Endothelial cell of umbilical vein (primary cell): ENCODE measurements around the gene AGL. TPM values are rescaled to one million over a fixed set of nuclear protein-coding genes. Genes with fewer than 3 reads are reported as not detected.

Experiments used
- BruUV-seq: library from RNA; stranded (reverse); fragments of 400-500 nt; replicated peaks from 2 replicates; lab custom pipeline; 2021; lab: Mats Ljungman, UMichigan
- CTCF ChIA-PET: fragments of 300-600, 350-600 bp; sonication (Branson Sonifier 250); formaldehyde crosslinking; loops from one replicate; lab custom pipeline; 2021; ENCODE audit warnings: antibody characterized with exemption, inconsistent platforms; lab: Charles Lee
- POLR2A ChIA-PET: fragments of 300-600, 350-600 bp; sonication (Branson Sonifier 250); formaldehyde crosslinking; loops from one replicate; lab custom pipeline; 2021; ENCODE audit warnings: antibody characterized with exemption, inconsistent platforms; lab: Charles Lee
- DNase-seq: peaks from one replicate; pipeline ENCODE4 v3.0.0-alpha.2; 2011; ENCODE audit warnings: low read depth, low spot score
- FAIRE-seq: peaks from 2 replicates; lab custom pipeline; 2011; peaks lifted over from hg19 to GRCh38; lab: Jason Lieb, UNC
- H2AFZ ChIP-seq: 2 replicates; pipeline ENCODE4 v1.6.0; 2012; ENCODE audit warnings: low read depth, low read length, control low read depth, inconsistent platforms
- H3K27ac ChIP-seq: 2 replicates; pipeline ENCODE4 v1.5.1; 2011; ENCODE audit warnings: low read depth, mild to moderate bottlenecking, control low read depth, low read length, moderate library complexity; ENCODE audit not compliant: insufficient read depth
- H3K27me3 ChIP-seq, 2 experiments: 2 replicates each; pipeline versions ENCODE4 v1.6.0 to v1.6.1; 2011; ENCODE audit warnings: low read length in 2 of 2, mixed read lengths in 1 of 2; ENCODE audit not compliant: control insufficient read depth in 2 of 2, insufficient read depth in 2 of 2
- H3K36me3 ChIP-seq, 2 experiments: 2 replicates in 1 of 2; 3 replicates in 1 of 2; pipeline ENCODE4 v1.5.1; 2011; ENCODE audit warnings: low read length in 2 of 2, mild to moderate bottlenecking in 1 of 2, moderate library complexity in 1 of 2; ENCODE audit not compliant: control insufficient read depth in 2 of 2, insufficient read depth in 2 of 2; ENCODE audit errors: extremely low read depth in 1 of 2
- H3K4me1 ChIP-seq: 3 replicates; pipeline ENCODE4 v1.5.1; 2011; ENCODE audit warnings: mild to moderate bottlenecking, low read length; ENCODE audit not compliant: control insufficient read depth, insufficient read depth; ENCODE audit errors: extremely low read depth
- H3K4me2 ChIP-seq: 2 replicates; pipeline ENCODE4 v1.6.1; 2011; ENCODE audit warnings: low read length, control low read depth, mixed read lengths; ENCODE audit not compliant: insufficient read depth
- H3K4me3 ChIP-seq, 3 experiments: fragments of 200-600 bp in 1 of 3; sonication (generic), shearing (Covaris generic) in 1 of 3; replicated peaks in 1 of 3; 2 replicates each; pipeline ENCODE4 v1.5.1; 2011 to 2016; ENCODE audit warnings: control low read depth in 3 of 3, low read length in 3 of 3, mild to moderate bottlenecking in 2 of 3, inconsistent platforms in 1 of 3, low read depth in 1 of 3, moderate library complexity in 1 of 3; ENCODE audit not compliant: insufficient read depth in 1 of 3
- H3K79me2 ChIP-seq: 2 replicates; pipeline ENCODE4 v1.6.0; 2012; ENCODE audit warnings: low read length, inconsistent platforms; ENCODE audit not compliant: control insufficient read depth, insufficient read depth
- H3K9ac ChIP-seq: replicated peaks from 2 replicates; pipeline ENCODE3; 2011; ENCODE audit warnings: low read length, control low read depth; ENCODE audit not compliant: insufficient read depth; ENCODE audit errors: extremely low read depth
- H3K9me1 ChIP-seq: replicated peaks from 3 replicates; pipeline ENCODE4 v1.6.0; 2011; ENCODE audit warnings: mild to moderate bottlenecking, low read length; ENCODE audit not compliant: control insufficient read depth, insufficient read depth; ENCODE audit errors: extremely low read depth
- H3K9me3 ChIP-seq: replicated peaks from 2 replicates; pipeline ENCODE4 v1.5.1; 2012; ENCODE audit warnings: low read length, inconsistent platforms; ENCODE audit not compliant: control insufficient read depth, insufficient read depth
- H4K20me1 ChIP-seq: replicated peaks from 2 replicates; pipeline ENCODE3; 2011; ENCODE audit warnings: mild to moderate bottlenecking, low read length; ENCODE audit not compliant: control insufficient read depth, insufficient read depth; ENCODE audit errors: extremely low read depth
- EZH2 ChIP-seq: IDR thresholded peaks from 2 replicates; pipeline ENCODE4 v1.6.1; 2012; ENCODE audit warnings: borderline replicate concordance, low read depth, mild to moderate bottlenecking, moderate library complexity, low read length, inconsistent platforms; ENCODE audit not compliant: severe bottlenecking
- FOS ChIP-seq: IDR thresholded peaks from 2 replicates; pipeline ENCODE4 v1.6.1; 2011; ENCODE audit warnings: mild to moderate bottlenecking, low read length, moderate library complexity, borderline replicate concordance; ENCODE audit not compliant: insufficient read depth
- GATA2 ChIP-seq: IDR thresholded peaks from 2 replicates; pipeline ENCODE4 v1.7.0; 2011; ENCODE audit warnings: low read depth, mild to moderate bottlenecking, moderate library complexity, mixed read lengths, low read length; ENCODE audit not compliant: insufficient read length, insufficient read depth
- JUN ChIP-seq: IDR thresholded peaks from 2 replicates; pipeline ENCODE4 v1.6.1; 2011; ENCODE audit warnings: borderline replicate concordance, low read depth; ENCODE audit not compliant: insufficient read length, insufficient read depth
- MYC ChIP-seq: IDR thresholded peaks from one replicate; pipeline ENCODE4 v1.6.1; 2011; ENCODE audit warnings: mild to moderate bottlenecking, low read depth, low read length
- POLR2A ChIP-seq: IDR thresholded peaks from 2 replicates; pipeline ENCODE4 v1.6.1; 2012; ENCODE audit warnings: low read depth, mild to moderate bottlenecking, control low read depth, low read length
- POLR2AphosphoS5 ChIP-seq: IDR thresholded peaks from 2 replicates; pipeline ENCODE4 v1.6.1; 2012; ENCODE audit warnings: low read depth, mild to moderate bottlenecking, control low read depth, low read length, moderate library complexity; ENCODE audit not compliant: insufficient read depth
- dilution Hi-C: fragments of 300-500 bp; cut with MboI; formaldehyde crosslinking; loops from one replicate; pipeline ENCODE4 v1.15.0; 2019; ENCODE audit warnings: low sequenced_read_pairs; ENCODE audit not compliant: extremely low pct_ligation_motif_present
- intact Hi-C: fragments of 100-400 bp; cut with micrococcal nuclease; formaldehyde crosslinking; loops from one replicate; pipeline ENCODE4 v1.10.0; 2022
- polyA plus RNA-seq, 4 experiments: library from polyadenylated mRNA; depleted of rRNA in 3 of 4; stranded (reverse) in 3 of 4; unstranded in 1 of 4; fragments of >200 nt; gene quantifications; 2 replicates each; pipeline versions ENCODE4 v1.2.1 to v1.2.3, GENCODE V29; 2011 to 2012; ENCODE audit warnings: missing spikeins in 1 of 4
- total RNA-seq: library from RNA; stranded (reverse); gene quantifications from 2 replicates; pipeline ENCODE4 v1.2.3, GENCODE V29; 2021
- TF ChIP-seq, protein P1 (sequence below): IDR thresholded peaks from 2 replicates; pipeline ENCODE4 v1.6.1; 2011; ENCODE audit not compliant: insufficient read depth, insufficient read length
- TF ChIP-seq, protein P2 (sequence below), 2 donors: IDR thresholded peaks; 1 replicate in 1 of 2; 2 replicates in 1 of 2; pipeline ENCODE4 v1.5.1; 2011; ENCODE audit warnings: low read length in 2 of 2, mild to moderate bottlenecking in 2 of 2, moderate library complexity in 2 of 2, control low read depth in 1 of 2, inconsistent platforms in 1 of 2, low read depth in 1 of 2; ENCODE audit not compliant: insufficient read depth in 1 of 2; ENCODE audit errors: extremely low read depth in 1 of 2

AGL gene
- total and polyA plus RNA-seq, 2 donors (not counting 3 experiments of a cell fraction or from before 2014, with no cell fraction given): 1.5 to 10.7 TPM

DNA sequence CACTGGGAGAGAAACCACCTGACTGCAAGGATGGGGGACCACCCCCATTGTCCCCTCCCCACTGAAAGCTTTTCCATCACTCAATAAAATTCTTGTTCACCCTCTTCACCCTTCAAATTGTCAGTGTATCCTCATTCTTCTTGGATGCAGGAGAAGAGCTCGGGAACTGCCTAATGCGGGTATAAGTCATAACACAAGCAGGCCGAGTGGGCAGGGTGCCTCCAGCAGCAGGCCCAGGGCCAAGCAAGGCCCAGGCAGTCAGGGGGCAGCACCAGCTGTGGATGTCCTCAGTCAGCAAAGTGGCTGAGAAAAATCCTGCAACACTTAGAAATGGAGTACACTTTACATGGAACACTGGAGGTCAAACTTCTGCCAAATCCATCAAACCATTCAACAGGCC lies 85.9 kb downstream of the AGL start:
- Histone ChIP-seq H4K20me1 (no peaks in the 10 kb centered on the region), H3K9me1 (no peaks in the 10 kb centered on the region), H3K4me3 (no peak overlapping the region), H3K27me3 (no peaks in the 10 kb centered on the region), H3K9ac (no peak overlapping the region), H3K4me1 (no peaks in the 10 kb centered on the region), H3K36me3 (no peaks in the 10 kb centered on the region), H3K4me2 (no peak overlapping the region), H3K27ac (no peak overlapping the region), H2AFZ (no peak overlapping the region), H3K9me3 (no peaks in the 10 kb centered on the region), H3K79me2 (no peaks in the 10 kb centered on the region)
- no peak for DNase-seq
- ChIA-PET POLR2A (no interaction called here), CTCF (interaction anchor here (0.7 kb wide), 1 partner anchor 51 kb away, joined by 3 read pairs; no protein-coding TSS in a partner anchor)
- FAIRE-seq: no peak
- intact Hi-C loops: loop anchor here (10.0 kb wide), 1 partner anchor 59 kb away; no protein-coding TSS in a partner anchor
- TF ChIP-seq MYC (no peak), FOS (no peak), POLR2AphosphoS5 (no peak), GATA2 (no peak), POLR2A (no peak), JUN (no peak), EZH2 (no peak)
- TF ChIP-seq, protein P1, sequence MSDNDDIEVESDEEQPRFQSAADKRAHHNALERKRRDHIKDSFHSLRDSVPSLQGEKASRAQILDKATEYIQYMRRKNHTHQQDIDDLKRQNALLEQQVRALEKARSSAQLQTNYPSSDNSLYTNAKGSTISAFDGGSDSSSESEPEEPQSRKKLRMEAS: no peak
- TF ChIP-seq, protein P2, sequence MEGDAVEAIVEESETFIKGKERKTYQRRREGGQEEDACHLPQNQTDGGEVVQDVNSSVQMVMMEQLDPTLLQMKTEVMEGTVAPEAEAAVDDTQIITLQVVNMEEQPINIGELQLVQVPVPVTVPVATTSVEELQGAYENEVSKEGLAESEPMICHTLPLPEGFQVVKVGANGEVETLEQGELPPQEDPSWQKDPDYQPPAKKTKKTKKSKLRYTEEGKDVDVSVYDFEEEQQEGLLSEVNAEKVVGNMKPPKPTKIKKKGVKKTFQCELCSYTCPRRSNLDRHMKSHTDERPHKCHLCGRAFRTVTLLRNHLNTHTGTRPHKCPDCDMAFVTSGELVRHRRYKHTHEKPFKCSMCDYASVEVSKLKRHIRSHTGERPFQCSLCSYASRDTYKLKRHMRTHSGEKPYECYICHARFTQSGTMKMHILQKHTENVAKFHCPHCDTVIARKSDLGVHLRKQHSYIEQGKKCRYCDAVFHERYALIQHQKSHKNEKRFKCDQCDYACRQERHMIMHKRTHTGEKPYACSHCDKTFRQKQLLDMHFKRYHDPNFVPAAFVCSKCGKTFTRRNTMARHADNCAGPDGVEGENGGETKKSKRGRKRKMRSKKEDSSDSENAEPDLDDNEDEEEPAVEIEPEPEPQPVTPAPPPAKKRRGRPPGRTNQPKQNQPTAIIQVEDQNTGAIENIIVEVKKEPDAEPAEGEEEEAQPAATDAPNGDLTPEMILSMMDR (IDR thresholded peaks at IDR 0.05; ENCODE audit: extremely low read depth in 1 of 2, insufficient read depth in 1 of 2, low read depth in 1 of 2, low read length in 2 of 2): no peak
- BruUV-seq: no TSS peak
- dilution Hi-C loops: no loop called here
